ENCODE data around the gene ERP27. TPM values are rescaled to one million over a fixed set of nuclear protein-coding genes. Genes with fewer than 3 reads are reported as not detected.

The ERP27 gene
- polyA plus RNA-seq, 2 of the 4 experiments (the other 2 are of a cell fraction), result 0.09 to 0.28 TPM

DNA sequence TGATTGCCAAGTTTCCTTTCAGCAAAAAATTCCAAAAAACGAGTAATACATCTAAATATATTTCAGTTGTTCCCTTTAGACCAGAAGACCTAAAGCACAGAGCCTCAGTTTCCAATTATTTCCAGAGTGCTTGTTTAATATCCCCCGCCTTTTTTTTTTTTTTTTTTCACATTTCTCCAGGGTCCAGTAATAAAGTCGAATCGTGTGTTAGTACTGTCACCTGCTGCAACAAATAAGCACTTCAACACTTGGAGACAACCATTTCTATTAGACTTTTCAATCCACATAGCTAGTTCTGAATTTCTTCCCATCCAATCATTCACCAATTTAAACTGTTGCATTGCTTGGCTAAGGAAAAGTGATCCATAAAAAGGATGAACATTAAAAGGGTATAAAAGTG lies 48.1 kb upstream of the ERP27 start:
- WGBS (ENCODE audit: missing lambda C conversion rate), result 38% methylated on average over 4 of the region's 4 CpGs
- Histone ChIP-seq H3K9me3 (0 out of 3 replicates have a peak, but pooled peaks cover 4% of the 10 kb centered on the region), H3K27ac (no peak overlapping the region), H3K4me3 (no peak overlapping the region), H3K4me2 (no peak overlapping the region), H3K4me1 (no peaks in the 10 kb centered on the region)
- POLR2A ChIA-PET, result no interaction called here
- ATAC-seq (no peak), FAIRE-seq (no peak), DNase-seq (ENCODE audit: low read depth in 1 of 2, low spot score in 1 of 2) (no peak)
- CTCF ChIA-PET, result interaction anchor here (1.1 to 1.9 kb wide), 2 partner anchors 49 to 141 kb away, joined by 4 to 6 read pairs; no protein-coding TSS in a partner anchor
- TF ChIP-seq RAD21 (conservative IDR thresholded peaks at IDR 0.05 in 1 of 2, IDR thresholded peaks at IDR 0.05 in 1 of 2), result peak in 1 of 2 experiments; percentile 37; a peak in 3 of 5 replicates
- no peak for TF ChIP-seq JUN (IDR thresholded peaks at IDR 0.05)

DNA sequence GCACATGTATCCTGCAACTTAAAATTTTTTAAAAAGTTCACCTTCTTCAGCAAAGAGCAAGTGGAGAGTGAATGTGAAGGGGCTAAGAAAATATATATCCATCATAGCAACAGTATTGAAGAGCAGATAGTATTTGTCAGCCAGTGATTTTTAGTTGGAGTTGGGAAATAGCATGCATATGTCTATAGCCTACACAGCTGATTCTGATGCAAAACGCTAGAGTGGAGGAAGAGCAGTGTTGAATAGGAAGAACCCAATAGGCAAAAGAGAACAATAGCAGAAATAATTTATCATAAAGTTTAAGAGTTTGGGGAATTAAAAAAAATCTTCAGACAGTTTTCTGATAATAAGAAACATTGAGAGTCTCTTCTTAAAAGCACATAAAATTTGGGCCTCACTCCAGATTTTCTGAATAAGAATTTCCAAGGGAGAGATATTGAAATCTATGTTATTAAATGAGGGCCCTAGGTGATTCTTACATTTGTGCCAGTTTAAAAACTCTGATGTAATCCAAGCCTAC lies 46.5 kb upstream of the ERP27 start:
- DNase-seq (ENCODE audit: low read depth in 1 of 2, low spot score in 1 of 2), result no peak
- H3K4me2 ChIP-seq, result no peak overlapping the region
- CTCF ChIA-PET, result interaction anchor here (1.5 to 1.9 kb wide), 2 partner anchors 139 to 174 kb away, joined by 6 to 8 read pairs; no protein-coding TSS in a partner anchor
- no peak overlapping the region for H3K27ac ChIP-seq
- POLR2A ChIA-PET, result no interaction called here
- H3K4me3 ChIP-seq, result no peak overlapping the region
- no peak for ATAC-seq
- FAIRE-seq, result no peak
- H3K9me3 ChIP-seq, result 0 out of 3 replicates have a peak, but pooled peaks cover 4% of the 10 kb centered on the region
- 84% methylated on average over 1 of the region's 1 CpG for WGBS (ENCODE audit: missing lambda C conversion rate)
- TF ChIP-seq, protein P1, sequence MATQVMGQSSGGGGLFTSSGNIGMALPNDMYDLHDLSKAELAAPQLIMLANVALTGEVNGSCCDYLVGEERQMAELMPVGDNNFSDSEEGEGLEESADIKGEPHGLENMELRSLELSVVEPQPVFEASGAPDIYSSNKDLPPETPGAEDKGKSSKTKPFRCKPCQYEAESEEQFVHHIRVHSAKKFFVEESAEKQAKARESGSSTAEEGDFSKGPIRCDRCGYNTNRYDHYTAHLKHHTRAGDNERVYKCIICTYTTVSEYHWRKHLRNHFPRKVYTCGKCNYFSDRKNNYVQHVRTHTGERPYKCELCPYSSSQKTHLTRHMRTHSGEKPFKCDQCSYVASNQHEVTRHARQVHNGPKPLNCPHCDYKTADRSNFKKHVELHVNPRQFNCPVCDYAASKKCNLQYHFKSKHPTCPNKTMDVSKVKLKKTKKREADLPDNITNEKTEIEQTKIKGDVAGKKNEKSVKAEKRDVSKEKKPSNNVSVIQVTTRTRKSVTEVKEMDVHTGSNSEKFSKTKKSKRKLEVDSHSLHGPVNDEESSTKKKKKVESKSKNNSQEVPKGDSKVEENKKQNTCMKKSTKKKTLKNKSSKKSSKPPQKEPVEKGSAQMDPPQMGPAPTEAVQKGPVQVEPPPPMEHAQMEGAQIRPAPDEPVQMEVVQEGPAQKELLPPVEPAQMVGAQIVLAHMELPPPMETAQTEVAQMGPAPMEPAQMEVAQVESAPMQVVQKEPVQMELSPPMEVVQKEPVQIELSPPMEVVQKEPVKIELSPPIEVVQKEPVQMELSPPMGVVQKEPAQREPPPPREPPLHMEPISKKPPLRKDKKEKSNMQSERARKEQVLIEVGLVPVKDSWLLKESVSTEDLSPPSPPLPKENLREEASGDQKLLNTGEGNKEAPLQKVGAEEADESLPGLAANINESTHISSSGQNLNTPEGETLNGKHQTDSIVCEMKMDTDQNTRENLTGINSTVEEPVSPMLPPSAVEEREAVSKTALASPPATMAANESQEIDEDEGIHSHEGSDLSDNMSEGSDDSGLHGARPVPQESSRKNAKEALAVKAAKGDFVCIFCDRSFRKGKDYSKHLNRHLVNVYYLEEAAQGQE (IDR thresholded peaks at IDR 0.05), result no peak
- TF ChIP-seq HEYL (CRISPR knock-in tag; IDR thresholded peaks at IDR 0.05) (no peak), RARB (CRISPR knock-in tag; IDR thresholded peaks at IDR 0.05) (no peak), CHD2 (IDR thresholded peaks at IDR 0.05; ENCODE audit: low read length, partially characterized antibody) (no peak), SREBF2 (IDR thresholded peaks at IDR 0.05) (no peak), FOSL2 (IDR thresholded peaks at IDR 0.05) (no peak), FOSL2 (CRISPR knock-in tag; IDR thresholded peaks at IDR 0.05) (no peak), RNF2 (IDR thresholded peaks at IDR 0.05; ENCODE audit: borderline replicate concordance, low read depth) (no peak), EHMT2 (IDR thresholded peaks at IDR 0.05; ENCODE audit: low read depth) (no peak), RFX5 (IDR thresholded peaks at IDR 0.05) (no peak), HOXB5 (CRISPR knock-in tag; IDR thresholded peaks at IDR 0.05) (no peak), ZC3H11A (IDR thresholded peaks at IDR 0.05) (no peak), TFCP2L1 (CRISPR knock-in tag; IDR thresholded peaks at IDR 0.05) (no peak), HOXA7 (CRISPR knock-in tag; IDR thresholded peaks at IDR 0.05) (no peak)
- no peaks in the 10 kb centered on the region for H3K4me1 ChIP-seq

DNA sequence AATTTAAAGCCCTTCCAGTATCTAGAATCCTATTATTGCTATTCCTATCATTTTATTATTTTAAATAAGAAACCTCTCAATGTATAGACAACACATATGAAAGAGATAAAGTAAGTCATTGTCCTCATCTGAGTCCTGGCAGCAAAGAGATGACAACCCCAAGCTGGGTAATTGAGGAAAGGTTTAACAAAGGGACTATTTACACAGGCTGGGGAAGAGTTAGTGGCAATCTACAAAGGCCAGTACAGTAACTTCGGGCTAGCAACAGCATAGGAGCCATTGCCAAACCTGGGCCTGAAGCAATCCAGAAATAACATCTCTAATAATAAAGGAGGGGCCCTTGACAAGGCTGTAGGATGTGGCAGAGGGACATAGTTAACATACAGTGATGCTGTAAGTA lies 45.7 kb upstream of the ERP27 start:
- TF ChIP-seq CEBPB (IDR thresholded peaks at IDR 0.05) (no peak), MAZ (IDR thresholded peaks at IDR 0.05; ENCODE audit: borderline replicate concordance, low read depth, low read length) (no peak), HDAC2 (IDR thresholded peaks at IDR 0.05) (no peak)
- TF ChIP-seq, protein P2, sequence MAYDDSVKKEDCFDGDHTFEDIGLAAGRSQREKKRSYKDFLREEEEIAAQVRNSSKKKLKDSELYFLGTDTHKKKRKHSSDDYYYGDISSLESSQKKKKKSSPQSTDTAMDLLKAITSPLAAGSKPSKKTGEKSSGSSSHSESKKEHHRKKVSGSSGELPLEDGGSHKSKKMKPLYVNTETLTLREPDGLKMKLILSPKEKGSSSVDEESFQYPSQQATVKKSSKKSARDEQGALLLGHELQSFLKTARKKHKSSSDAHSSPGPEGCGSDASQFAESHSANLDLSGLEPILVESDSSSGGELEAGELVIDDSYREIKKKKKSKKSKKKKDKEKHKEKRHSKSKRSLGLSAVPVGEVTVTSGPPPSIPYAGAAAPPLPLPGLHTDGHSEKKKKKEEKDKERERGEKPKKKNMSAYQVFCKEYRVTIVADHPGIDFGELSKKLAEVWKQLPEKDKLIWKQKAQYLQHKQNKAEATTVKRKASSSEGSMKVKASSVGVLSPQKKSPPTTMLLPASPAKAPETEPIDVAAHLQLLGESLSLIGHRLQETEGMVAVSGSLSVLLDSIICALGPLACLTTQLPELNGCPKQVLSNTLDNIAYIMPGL (CRISPR knock-in tag; IDR thresholded peaks at IDR 0.05; ENCODE audit: borderline replicate concordance), result no peak
- Histone ChIP-seq H3K9me3 (0 out of 3 replicates have a peak, but pooled peaks cover 4% of the 10 kb centered on the region), H3K4me1 (no peaks in the 10 kb centered on the region), H3K4me3 (no peak overlapping the region), H3K27ac (no peak overlapping the region), H3K4me2 (no peak overlapping the region)
- CTCF ChIA-PET, result no interaction called here
- ATAC-seq (no peak), FAIRE-seq (no peak), DNase-seq (ENCODE audit: low read depth in 1 of 2, low spot score in 1 of 2) (no peak)
- POLR2A ChIA-PET, result no interaction called here
- WGBS (ENCODE audit: missing lambda C conversion rate), result 0% methylated on average over 1 of the region's 1 CpG

Measured in A549 (cell line).